ENCODE data around the gene SNRPN.
"Not testable (repeated sequence)": the region's sequence is repeated elsewhere in the genome, so short reads cannot be mapped to it uniquely, and the experiment has no call there.

The SNRPN gene

DNA sequence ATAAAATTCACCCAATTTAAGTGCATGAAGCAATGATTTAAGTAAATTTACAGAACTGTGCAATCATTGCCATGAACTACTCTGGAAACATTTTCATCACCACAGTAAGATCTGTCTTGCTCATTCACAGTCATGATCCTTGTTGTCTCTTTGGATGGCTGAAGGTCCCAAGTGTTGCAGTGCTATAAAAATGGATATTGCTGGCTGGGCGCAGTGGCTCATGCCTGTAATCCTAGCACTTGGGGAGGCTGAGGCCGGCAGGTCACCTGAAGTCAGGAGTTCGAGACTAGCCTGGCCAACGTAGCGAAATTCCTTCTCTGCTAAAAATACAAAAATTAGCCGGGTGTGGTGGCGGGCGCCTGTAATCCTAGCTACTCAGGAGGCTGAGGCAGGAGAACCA lies 17.0 kb downstream of the SNRPN start:
- DNase-seq = no peak

DNA sequence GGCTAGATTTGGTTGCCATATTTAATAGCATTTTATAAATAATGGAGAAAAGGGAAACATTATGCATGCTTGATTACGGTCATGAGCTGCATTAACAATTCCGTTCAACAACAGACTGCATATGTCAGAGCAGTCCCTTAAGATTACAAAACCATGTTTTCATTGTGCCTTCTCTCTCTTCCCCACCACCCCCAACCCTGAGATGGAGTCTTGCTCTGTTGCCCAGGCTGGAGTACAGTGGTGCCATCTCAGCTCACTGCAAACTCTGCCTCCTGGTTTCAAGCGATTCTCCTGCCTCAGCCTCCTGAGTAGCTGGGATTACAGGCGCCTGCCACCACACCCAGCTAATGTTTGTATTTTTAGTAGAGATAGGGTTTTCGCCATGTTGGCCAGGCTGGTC lies 17.9 kb downstream of the SNRPN start:
- DNase-seq = not testable (repeated sequence)

DNA sequence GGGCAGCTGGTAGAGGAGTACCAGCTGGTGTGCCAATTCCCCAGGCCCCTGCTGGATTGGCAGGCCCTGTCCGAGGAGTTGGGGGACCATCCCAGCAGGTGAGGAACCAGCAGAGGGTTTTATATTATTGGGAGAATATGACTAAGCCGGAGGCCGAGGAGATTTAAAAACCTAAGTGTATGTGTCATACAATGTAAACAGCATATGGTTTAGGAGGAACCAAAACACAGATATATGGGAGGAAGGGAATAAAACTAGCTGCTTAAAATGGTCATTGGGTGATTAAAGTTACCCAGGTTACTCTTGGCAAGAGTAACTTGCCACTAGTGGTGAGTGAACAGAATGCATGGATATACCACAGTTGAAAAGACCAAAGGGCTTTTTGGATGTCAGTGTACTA lies 22.1 kb downstream of the SNRPN start:
- DNase-seq = no peak

DNA sequence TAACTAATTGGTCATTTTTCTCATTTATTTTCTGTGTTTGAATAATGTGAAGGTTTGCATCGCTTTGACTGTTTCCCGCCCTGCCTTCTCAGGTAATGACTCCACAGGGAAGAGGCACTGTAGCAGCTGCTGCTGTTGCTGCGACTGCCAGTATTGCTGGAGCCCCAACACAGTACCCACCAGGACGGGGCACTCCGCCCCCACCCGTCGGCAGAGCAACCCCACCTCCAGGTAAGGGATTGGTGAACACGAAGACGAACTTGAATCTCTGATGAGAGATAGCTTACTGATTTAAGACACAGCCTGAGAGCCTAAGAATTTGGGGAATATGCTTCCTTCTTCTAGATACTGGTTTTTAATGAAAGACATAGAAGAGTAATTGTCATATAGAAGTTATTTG lies 22.9 kb downstream of the SNRPN start:
- no peak for DNase-seq

DNA sequence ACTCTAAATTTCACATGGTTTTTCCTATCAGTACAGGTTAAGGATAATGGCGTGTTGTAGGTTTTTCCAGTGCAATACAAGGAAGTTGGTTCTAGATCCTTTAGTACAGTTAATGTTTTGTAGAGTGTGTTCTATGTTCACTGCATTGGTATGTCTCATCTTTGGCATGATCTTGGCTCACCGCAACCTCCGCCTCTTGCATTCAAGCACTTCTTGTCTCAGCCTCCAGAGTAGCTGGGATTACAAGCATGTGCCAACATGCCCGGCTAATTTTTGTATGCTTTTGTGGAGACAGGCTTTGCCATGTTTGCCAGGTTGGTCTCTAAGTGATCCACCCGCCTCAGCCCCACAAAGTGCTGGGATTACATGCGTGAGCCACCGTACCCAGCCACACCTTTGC lies 30.4 kb downstream of the SNRPN start:
- no peak for DNase-seq

DNA sequence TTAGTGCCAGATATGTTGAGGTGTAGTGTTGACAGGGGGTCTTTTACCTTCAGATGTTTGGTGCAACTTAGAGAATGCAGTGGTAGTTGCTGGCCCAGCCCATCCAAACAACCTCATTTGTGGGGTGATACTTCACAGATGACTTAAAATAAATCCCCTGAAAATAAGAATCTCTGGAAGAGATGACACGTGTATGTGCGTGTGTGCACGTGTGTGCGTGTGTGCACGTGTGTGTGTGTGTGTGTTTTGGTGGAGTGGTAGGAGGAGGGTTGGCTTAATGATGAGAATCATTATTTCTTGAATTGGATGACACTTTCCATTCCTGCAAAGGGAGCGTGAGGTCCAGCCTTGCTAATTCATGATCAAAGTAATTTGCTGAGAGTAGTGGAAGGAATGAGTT lies 31.9 kb downstream of the SNRPN start:
- DNase-seq = no peak

DNA sequence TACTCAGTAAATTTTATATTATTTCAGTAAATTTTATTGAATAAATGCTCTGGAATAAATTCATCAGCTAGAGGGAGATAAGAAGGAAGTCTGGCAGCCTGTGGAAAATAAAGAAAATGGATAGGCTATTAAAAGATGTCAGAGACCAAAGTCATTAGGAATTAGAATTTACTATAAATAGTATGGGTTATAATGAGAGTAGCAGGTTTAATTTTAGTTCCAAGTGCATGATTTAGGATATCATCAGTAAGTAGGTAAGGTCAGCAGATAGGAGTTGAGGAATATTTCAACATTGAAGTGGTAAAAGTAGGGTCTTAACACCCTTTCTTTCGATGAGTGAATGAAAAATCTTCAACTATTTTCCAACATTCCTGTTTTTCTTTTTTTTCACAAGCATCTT lies 64.6 kb downstream of the SNRPN start:
- DNase-seq = no peak

DNA sequence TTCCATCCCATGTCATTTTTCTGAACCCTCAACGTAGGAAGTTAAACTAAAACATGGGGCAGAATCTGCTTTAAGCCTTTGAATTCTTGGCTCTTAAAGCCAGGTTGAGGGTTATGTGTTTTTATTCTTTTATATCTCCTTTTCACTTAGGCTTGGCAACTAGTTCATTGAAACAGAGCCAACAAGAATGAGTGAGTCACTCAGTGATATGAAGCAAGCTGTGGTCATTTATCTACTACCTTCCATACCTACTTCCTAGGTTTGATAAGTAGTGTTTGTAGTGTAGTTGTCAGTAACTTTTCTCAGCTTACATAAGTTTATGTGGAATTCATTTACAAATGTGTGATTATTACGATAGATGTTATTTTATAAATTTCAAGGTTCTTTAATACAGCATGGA lies 67.4 kb downstream of the SNRPN start:
- DNase-seq = no peak

All from NCI-H1930 (cell line).